HTERT RPE-1 (cell line): ENCODE results near the gene USP32.

Experiments
- in situ Hi-C: fragments of 300-500 bp; cut with MboI; formaldehyde crosslinking; loops from 4 replicates; pipeline ENCODE4 v1.14.3; 2020; ENCODE audit warnings: low sequenced_read_pairs

Gene USP32

GRCh38 chr17:60304502-60304901 lies 87.4 kb downstream of the USP32 start:
- in situ Hi-C loops: no loop called here

- in situ Hi-C loops: no loop called here
Measured at GRCh38 chr17:60303406-60304099, 88.4 kb downstream of the USP32 start.

DNA sequence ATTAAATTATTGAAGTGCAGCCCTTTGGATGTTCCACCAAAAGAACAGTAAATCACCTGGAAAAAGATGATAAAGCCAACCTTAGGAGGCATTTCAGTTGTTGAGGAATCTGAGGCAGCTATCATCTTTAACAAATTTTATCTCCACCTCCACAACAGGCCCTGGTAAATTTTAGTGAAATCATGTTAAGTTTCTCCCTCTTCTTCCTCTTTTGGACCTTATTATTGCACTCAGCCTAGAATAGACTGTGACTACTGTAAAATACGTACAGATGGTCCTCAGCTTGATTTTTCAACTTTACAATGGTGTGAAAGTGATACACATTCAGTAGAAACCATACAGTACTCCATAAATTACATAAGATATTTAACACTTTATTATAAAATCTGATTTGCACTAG lies 90.3 kb downstream of the USP32 start:
- in situ Hi-C loops: no loop called here

- in situ Hi-C loops: no loop called here
Measured at GRCh38 chr17:60300949-60301348, 91.0 kb downstream of the USP32 start.

DNA sequence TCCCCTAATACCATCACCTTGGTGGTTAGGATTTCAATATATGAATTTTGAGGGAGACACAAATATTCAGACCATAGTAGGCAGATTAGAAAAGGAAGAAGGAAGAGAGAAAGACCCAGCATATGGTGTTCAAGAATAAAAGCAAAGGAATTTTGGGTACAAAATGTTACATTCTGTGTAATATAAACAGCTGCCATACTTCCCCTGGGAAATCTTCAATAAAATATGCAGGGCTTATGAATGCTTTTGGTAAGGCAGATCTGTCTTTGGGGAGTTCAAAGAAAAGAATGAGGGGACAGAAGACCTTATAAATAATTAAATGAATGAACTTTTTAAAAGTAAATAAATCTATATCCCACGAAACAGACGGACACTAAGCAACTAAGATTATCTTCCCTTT lies 91.9 kb downstream of the USP32 start:
- in situ Hi-C loops: no loop called here

DNA sequence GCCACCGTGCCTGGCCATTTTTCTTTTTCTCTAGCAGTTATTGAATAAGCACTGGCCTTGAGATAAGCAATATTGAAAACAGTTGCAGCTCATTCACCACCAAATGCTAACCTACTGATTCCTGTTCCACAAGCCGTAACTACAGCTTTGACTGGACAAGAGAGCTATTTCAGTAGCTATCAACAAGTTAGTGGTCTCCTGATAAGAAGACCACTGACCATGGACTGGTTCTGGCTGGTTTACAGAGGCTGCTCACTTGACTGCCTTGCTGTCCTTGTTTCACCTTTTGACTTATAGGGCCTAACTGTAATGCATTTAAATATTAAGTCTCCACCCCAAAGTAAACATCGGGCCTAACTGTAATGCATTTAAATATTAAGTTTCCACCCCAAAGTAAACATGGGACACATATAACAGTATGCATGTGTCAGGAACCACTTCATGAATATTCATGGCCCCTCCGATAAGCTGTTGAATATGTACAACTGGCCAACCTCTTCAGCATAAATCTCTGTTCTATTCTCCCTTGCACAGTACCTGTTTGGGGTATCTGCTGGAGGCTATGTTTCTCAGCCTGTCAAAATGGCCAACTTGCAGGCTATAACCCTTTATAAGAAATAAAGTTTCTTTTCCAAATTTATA lies 94.1 kb downstream of the USP32 start:
- in situ Hi-C loops: no loop called here

GRCh38 chr17:60296177-60296576 lies 95.8 kb downstream of the USP32 start:
- in situ Hi-C loops: no loop called here

DNA sequence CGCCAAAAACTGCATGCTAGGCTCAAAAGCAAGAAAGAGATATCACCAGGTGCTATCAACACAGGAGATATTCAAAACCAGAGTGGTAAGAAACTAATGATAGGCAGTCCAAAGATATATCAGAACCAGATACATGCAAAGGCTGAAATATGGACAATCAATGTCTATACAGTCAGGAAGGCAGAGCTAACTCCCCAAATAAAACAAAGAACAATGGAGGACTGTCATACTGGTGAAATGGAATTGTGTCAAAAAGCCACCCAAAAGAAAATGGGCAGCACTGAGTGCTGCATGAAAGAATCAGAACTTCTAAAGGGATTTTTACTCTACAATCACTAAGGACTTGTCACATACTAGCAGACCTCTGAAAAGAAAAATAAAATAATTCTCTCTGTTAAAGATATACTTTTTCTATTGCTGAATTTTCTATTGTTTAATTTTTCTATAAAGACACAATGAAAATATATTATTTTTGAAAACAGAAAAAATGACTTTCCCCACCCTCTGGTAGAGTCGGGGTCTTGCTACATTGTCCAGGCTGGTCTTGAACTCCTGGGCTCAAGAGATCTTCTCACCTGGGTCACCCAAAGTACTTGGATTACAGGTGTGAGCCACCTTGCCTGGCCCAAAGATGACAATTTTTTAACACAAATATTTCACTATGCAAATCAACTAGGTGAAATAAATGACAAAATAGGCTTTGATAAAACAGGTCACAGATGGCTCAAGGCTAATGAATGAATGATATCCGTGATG lies 98.2 kb downstream of the USP32 start:
- in situ Hi-C loops: no loop called here

GRCh38 chr17:60292697-60293096 lies 99.2 kb downstream of the USP32 start:
- in situ Hi-C loops: no loop called here

DNA sequence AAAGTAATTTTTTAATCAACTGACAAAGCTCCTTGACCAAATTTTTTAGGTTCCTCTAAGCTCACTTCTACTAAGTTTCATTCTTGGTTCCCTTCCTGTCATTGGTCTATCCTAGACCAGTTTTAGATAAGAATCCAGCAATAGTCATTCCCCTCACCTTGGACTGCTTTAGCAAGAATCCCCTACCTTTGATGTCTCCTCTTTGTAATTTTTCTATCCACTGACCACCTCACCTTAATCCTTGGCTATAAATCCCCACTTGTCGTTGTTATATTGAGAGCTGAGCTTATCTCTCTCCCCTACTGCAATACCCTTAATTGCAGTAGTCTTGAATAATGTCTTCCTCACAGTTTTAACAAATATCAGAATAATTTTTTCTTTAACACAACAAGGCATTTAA lies 107.2 kb downstream of the USP32 start:
- in situ Hi-C loops: no loop called here

DNA sequence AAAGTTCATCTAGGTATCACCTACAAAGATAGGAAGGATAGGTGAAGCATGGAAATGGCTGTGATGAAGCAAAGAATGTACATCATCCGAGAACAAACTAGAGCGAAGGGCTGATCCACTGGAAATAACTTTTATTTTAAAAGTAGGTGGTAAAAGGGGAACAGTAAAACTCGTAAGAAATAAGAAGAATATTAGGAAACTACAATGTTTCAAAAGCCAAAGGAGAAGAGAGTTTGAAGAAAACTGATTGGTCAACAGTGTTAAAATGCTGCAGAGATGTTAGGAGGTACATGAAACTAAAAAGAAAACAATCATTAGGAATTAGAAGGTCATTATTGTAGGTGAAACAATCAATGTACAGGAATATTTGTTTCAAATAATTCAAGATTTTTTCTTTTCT lies 108.1 kb downstream of the USP32 start:
- in situ Hi-C loops: no loop called here

DNA sequence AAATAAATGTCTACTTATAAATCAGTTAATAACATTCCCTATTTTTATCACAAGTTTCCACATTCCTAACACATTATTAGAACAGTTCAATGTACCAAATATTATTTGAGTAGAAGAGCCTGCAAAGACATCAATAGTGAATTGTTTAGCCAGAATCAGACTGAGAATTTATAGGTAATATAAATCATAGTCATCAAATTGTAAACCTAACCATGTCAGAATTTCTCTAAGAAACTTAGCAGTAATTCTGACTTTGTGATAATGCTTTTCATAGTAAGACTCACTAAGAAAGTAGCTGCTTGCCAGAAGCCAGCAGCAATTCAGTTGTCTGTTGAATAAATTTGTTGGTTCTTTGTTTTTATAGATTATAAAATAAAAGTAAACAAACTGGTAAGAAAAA lies 111.3 kb downstream of the USP32 start:
- in situ Hi-C loops: no loop called here

DNA sequence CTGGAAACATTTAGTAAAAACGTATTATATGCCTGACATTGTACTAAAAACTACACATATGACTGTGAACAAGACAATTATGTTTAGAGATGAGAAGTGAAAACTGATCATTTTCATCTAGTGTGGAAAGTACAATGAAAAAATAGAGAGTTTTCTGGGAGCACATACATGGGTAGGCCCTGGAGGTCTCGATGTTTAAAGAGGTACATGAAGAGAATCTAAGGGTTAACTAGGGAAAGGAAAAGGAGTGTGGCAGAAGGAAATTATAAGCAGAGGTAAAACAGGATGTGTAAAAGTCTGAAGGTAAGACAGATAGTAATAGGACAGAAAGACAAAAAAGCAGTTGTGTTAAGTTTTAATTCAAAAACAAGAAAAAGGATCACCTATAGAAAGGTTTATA lies 113.7 kb downstream of the USP32 start:
- in situ Hi-C loops: no loop called here

- in situ Hi-C loops: no loop called here
Measured at GRCh38 chr17:60277258-60277657, 114.7 kb downstream of the USP32 start.

- in situ Hi-C loops: no loop called here
Measured at GRCh38 chr17:60269417-60269816, 122.5 kb downstream of the USP32 start.

- in situ Hi-C loops: no loop called here
Measured at GRCh38 chr17:60260540-60260939, 131.4 kb downstream of the USP32 start.

DNA sequence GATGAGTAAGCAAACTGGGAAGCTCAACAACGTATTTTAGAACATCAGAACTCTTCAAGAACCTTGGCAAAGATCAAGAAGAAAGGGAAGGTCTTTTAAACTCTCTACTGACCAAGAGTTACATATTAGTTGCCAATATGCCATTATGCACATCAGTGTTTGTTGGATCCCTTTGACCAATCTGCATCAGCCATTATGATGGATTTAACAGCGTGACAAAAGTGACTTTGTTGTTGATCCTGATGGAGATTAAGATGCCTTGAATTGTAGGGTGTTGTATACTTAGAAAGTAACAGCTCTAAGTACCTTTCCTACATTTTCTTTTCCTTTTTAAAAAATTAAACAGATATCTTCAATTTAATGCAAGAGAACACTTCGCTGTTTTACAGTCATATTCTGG lies 133.6 kb downstream of the USP32 start:
- in situ Hi-C loops: no loop called here

DNA sequence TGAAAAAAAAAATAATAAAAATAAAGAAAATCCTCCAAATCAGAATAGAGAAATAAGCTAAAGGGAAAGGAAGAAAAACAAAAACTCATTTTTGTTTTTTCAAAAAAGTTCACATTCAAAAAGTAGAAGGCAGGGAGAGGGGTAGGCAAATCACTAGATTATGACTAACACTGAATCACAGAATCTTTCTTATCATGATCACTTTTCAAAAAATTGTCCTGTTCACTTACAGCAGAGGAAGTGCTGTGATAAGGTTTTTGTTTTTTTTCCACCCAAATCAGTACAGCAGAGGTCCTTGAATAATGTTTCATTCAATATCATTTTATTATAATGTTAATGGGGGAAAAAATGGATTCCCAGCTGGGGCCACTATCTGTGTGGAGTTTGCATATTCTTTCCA lies 135.8 kb downstream of the USP32 start:
- in situ Hi-C loops: no loop called here

DNA sequence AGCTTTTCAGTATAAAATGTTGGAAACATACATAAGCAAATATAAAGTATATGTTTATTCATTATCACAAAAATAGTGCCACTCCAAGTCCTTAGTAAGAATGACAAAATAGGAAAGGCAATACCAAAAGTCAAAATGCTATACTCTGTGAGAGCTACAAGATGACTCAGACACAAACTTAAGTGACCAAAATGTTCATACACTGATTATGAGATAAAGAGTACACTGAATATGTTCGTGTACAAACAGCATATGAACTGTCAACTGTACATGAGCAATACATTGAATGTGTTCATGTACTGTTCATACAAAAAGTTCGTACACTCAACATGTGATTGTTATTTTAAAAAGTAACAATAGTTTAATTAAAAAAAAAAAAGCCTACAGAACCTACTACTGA lies 138.9 kb downstream of the USP32 start:
- in situ Hi-C loops: no loop called here

DNA sequence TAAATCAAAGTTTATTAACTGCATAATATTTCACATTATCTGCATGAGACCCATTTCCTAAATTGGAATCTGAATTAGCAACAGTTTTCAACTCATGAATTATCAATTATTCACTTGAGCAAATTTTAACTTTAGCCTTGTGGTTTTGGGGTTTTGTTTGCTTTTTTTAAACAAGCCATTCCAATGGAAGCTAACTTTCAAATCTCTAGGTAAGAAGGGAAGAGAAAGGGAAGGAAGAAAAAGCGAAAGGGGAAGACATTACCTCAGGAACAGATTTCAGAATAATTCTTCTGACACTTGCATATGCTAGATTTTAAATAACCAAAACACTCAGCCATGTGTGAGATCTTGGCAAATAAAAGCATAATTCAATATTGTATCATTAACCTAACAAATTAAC lies 139.5 kb downstream of the USP32 start:
- in situ Hi-C loops: no loop called here

- in situ Hi-C loops: no loop called here
Measured at GRCh38 chr17:60249290-60249826, 142.6 kb downstream of the USP32 start.
